ENCODE results near the gene KAT8. TPM values are rescaled to one million over a fixed set of nuclear protein-coding genes. Genes with fewer than 3 reads are reported as not detected.
"Not testable (repeated sequence)": the region's sequence is repeated elsewhere in the genome, so short reads cannot be mapped to it uniquely, and the experiment has no call there.

The KAT8 gene
- total RNA-seq, 1 donor from 2014 or later: 79.1 TPM

- TF ChIP-seq, protein P1, sequence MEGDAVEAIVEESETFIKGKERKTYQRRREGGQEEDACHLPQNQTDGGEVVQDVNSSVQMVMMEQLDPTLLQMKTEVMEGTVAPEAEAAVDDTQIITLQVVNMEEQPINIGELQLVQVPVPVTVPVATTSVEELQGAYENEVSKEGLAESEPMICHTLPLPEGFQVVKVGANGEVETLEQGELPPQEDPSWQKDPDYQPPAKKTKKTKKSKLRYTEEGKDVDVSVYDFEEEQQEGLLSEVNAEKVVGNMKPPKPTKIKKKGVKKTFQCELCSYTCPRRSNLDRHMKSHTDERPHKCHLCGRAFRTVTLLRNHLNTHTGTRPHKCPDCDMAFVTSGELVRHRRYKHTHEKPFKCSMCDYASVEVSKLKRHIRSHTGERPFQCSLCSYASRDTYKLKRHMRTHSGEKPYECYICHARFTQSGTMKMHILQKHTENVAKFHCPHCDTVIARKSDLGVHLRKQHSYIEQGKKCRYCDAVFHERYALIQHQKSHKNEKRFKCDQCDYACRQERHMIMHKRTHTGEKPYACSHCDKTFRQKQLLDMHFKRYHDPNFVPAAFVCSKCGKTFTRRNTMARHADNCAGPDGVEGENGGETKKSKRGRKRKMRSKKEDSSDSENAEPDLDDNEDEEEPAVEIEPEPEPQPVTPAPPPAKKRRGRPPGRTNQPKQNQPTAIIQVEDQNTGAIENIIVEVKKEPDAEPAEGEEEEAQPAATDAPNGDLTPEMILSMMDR (IDR thresholded peaks at IDR 0.05): no peak
- peak overlapping the region; percentile 93 for H3K4me3 ChIP-seq
- intact Hi-C loops (cut with DNase I): no loop called here
These were observed 24.2 kb upstream of the KAT8 start for GRCh38 chr16:31093132-31093703.

DNA sequence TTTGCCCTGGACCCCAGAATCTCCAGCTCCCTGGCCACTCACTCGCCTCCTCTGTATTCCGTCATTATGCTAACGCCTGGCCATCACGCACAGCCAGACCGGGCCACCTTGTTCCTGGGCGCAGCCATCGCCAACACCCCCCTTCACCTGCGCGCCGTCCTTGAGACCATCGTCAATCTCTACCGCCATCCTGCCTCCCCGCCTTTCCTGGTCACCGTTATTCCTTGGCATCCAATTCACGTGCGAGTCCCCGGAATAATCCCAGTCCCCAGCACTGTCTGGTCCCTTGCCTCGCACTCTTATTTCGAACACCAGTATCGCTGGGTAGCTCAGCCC is 23.4 kb upstream of the KAT8 start:
- no peaks in the 10 kb centered on the region for H3K9me3 ChIP-seq
- TF ChIP-seq, protein P1 (IDR thresholded peaks at IDR 0.05): no peak
- intact Hi-C loops (cut with DNase I): no loop called here
- no peak for DNase-seq
- peak overlapping the region; percentile 93 for H3K4me3 ChIP-seq
- peaks cover 24% of the 10 kb centered on the region for H3K36me3 ChIP-seq
- peaks cover 25% of the 10 kb centered on the region for H3K4me1 ChIP-seq
- no peaks in the 10 kb centered on the region for H3K27me3 ChIP-seq (ENCODE audit: low read depth)
- peak; percentile 10 to 45 for ATAC-seq
- peak overlapping the region; percentile 89 for H3K27ac ChIP-seq

More at GRCh38 chr16:31093132-31093703, 24.2 kb upstream of the KAT8 start:
- DNase-seq (no peak), ATAC-seq (no peak)
- H3K27ac ChIP-seq: no peak overlapping the region
- H3K36me3 ChIP-seq: peaks cover 30% of the 10 kb centered on the region
- H3K9me3 ChIP-seq: no peaks in the 10 kb centered on the region
- no peaks in the 10 kb centered on the region for H3K27me3 ChIP-seq (ENCODE audit: low read depth)
- H3K4me1 ChIP-seq: peaks cover 25% of the 10 kb centered on the region

- H3K27me3 ChIP-seq (ENCODE audit: low read depth): no peaks in the 10 kb centered on the region
- DNase-seq (peak; percentile 97), ATAC-seq (peak; percentile 96 to 97)
- H3K36me3 ChIP-seq: peaks cover 19% of the 10 kb centered on the region
- H3K9me3 ChIP-seq: no peaks in the 10 kb centered on the region
- TF ChIP-seq, protein P1 (IDR thresholded peaks at IDR 0.05): no peak
- peak within 1 kb of the TSS; percentile 89 for H3K27ac ChIP-seq
- H3K4me3 ChIP-seq: peak within 1 kb of the TSS; percentile 93
- peaks cover 25% of the 10 kb centered on the region for H3K4me1 ChIP-seq
- intact Hi-C loops (cut with DNase I): no loop called here
These were observed 22.9 kb upstream of the KAT8 start, which contains the start of gene VKORC1 for GRCh38 chr16:31094424-31095120. Gene VKORC1, minus strand, starts transcription at chr16:31094797. Its CDS starts 68 bp downstream, at chr16:31094729.

GRCh38 chr16:31099860-31100638 is 17.4 kb upstream of the KAT8 start:
- intact Hi-C loops (cut with DNase I): no loop called here
- Histone ChIP-seq H3K27me3 (ENCODE audit: low read depth) (no peaks in the 10 kb centered on the region), H3K4me1 (peaks cover 12% of the 10 kb centered on the region), H3K36me3 (no peaks in the 10 kb centered on the region), H3K9me3 (no peaks in the 10 kb centered on the region), H3K4me3 (no peak overlapping the region), H3K27ac (no peak overlapping the region)
- TF ChIP-seq, protein P1 (IDR thresholded peaks at IDR 0.05): no peak
- no peak for ATAC-seq
- DNase-seq: no peak

DNA sequence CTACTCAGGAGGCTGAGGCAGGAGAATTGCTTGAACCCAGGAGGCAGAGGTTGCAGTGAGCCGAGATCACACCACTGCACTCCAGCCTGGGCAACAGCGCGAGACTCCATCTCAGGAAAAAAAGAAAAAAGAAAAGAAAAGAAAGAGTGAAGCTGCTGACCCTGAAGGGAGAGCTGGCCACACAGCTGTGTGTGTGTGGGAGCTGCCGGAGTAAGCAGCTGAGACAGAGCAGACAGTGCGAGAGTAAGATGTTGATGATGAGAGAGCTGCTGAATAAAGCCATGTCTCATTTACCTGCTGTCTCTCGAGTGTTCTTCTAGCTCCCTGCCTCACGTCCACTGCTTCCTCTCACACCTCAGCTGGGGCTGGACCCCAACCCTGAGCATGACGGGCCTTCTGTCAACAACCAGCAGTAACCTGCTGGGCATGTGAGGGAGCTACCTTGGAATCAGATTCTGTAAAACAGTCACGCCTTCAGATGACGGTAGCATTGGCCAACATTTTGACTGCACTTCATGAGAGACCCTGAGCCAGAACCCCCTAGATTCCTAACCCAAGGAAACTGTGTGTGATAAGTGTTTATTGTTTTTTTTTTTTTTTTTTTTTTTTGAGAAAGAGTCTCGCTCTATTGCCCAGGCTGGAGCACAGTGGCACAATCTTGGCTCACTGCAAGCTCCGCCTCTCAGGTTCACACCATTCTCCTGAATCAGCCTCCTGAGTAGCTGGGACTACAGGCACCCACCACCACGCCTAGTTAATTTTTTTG is 16.4 kb upstream of the KAT8 start:
- not testable (repeated sequence) for H3K27me3 ChIP-seq (ENCODE audit: low read depth); ATAC-seq

More for the DNA sequence above, 16.4 kb upstream of the KAT8 start:
- H3K4me3 ChIP-seq; DNase-seq; H3K4me1 ChIP-seq; H3K9me3 ChIP-seq; H3K27ac ChIP-seq; intact Hi-C loops (cut with DNase I); H3K36me3 ChIP-seq: not testable (repeated sequence)
